HEK293 (cell line): ENCODE results near the gene NPHP1.

Experiments
- CTCF ChIA-PET: fragments of 350-600 bp; formaldehyde crosslinking; extraction: SDS; loops from one replicate; lab custom pipeline; 2021; ENCODE audit warnings: antibody characterized with exemption; lab: Yijun Ruan, JAX
- POLR2A ChIA-PET: fragments of 300-600 bp; formaldehyde crosslinking; extraction: SDS; loops from one replicate; lab custom pipeline; 2020; ENCODE audit warnings: antibody characterized with exemption, inconsistent platforms; lab: Yijun Ruan, JAX
- H3K27ac ChIP-seq: fragments of 200-500 bp; sonication (Bioruptor generic); 2 replicates; pipeline ENCODE4 v1.5.1; 2014; ENCODE audit warnings: low read depth, low read length, control low read depth, inconsistent platforms; ENCODE audit errors: extremely low read depth
- H3K36me3 ChIP-seq, 2 experiments: fragments of 200-500 bp in 1 of 2; sonication (Bioruptor generic) in 1 of 2; 1 replicate in 1 of 2; 2 replicates in 1 of 2; pipeline ENCODE4 v1.5.1; 2014 to 2017; ENCODE audit warnings: inconsistent platforms in 2 of 2, low read length in 2 of 2; ENCODE audit not compliant: control insufficient read depth in 2 of 2, insufficient read depth in 1 of 2
- H3K4me1 ChIP-seq: fragments of 200-500 bp; sonication (Bioruptor generic); 2 replicates; pipeline ENCODE4 v1.5.1; 2014; ENCODE audit warnings: mild to moderate bottlenecking, low read length, inconsistent platforms; ENCODE audit not compliant: control insufficient read depth, insufficient read depth
- H3K4me3 ChIP-seq: 2 replicates; pipeline ENCODE4 v1.5.1; 2011; ENCODE audit warnings: low read depth, mild to moderate bottlenecking, control low read depth, low read length, moderate library complexity
- H3K9me3 ChIP-seq: fragments of 200-500 bp; sonication (Bioruptor generic); 2 replicates; pipeline ENCODE4 v1.5.1; 2014; ENCODE audit warnings: low read depth, low read length, inconsistent platforms; ENCODE audit not compliant: control insufficient read depth, insufficient read depth
- ELK4 ChIP-seq: IDR thresholded peaks from 2 replicates; pipeline ENCODE4 v1.6.1; 2011; ENCODE audit warnings: mild to moderate bottlenecking, low read depth, low read length, borderline replicate concordance
- GLI4 ChIP-seq: fragments of 450-650 bp; formaldehyde crosslinking; IDR thresholded peaks from 2 replicates; pipeline ENCODE4 v1.5.1; 2016; ENCODE audit warnings: missing biosample characterization, missing genetic modification characterization
- GLIS2 ChIP-seq: fragments of 450-650 bp; formaldehyde crosslinking; IDR thresholded peaks from 2 replicates; pipeline ENCODE4 v1.5.1; 2016; ENCODE audit warnings: missing biosample characterization, missing genetic modification characterization
- HIC1 ChIP-seq: fragments of 450-650 bp; formaldehyde crosslinking; IDR thresholded peaks from 2 replicates; pipeline ENCODE4 v1.5.1; 2016; ENCODE audit warnings: missing biosample characterization, missing genetic modification characterization
- INSM2 ChIP-seq: fragments of 450-650 bp; formaldehyde crosslinking; IDR thresholded peaks from 2 replicates; pipeline ENCODE4 v1.5.1; 2016; ENCODE audit warnings: missing biosample characterization, missing genetic modification characterization
- PRDM1 ChIP-seq: fragments of 450-650 bp; formaldehyde crosslinking; IDR thresholded peaks from 2 replicates; pipeline ENCODE4; 2016; ENCODE audit warnings: missing biosample characterization, missing genetic modification characterization
- PRDM4 ChIP-seq: fragments of 450-650 bp; formaldehyde crosslinking; IDR thresholded peaks from 2 replicates; pipeline ENCODE4 v1.5.1; 2017; ENCODE audit warnings: missing biosample characterization, missing genetic modification characterization
- TCF7L2 ChIP-seq: IDR thresholded peaks from 2 replicates; pipeline ENCODE4 v1.6.1; 2011; ENCODE audit warnings: low read depth, mild to moderate bottlenecking, inconsistent platforms, low read length, moderate library complexity, borderline replicate concordance
- ZBTB20 ChIP-seq: fragments of 450-650 bp; formaldehyde crosslinking; IDR thresholded peaks from 2 replicates; pipeline ENCODE4 v1.5.1; 2016; ENCODE audit warnings: missing biosample characterization, missing genetic modification characterization
- ZFP3 ChIP-seq: fragments of 450-650 bp; formaldehyde crosslinking; IDR thresholded peaks from 2 replicates; pipeline ENCODE4 v1.5.1; 2016; ENCODE audit warnings: low read depth, missing biosample characterization, missing genetic modification characterization
- ZNF24 ChIP-seq: fragments of 450-650 bp; formaldehyde crosslinking; IDR thresholded peaks from 2 replicates; pipeline ENCODE4 v1.5.1; 2016; ENCODE audit warnings: missing biosample characterization, missing genetic modification characterization
- ZNF335 ChIP-seq: fragments of 450-650 bp; formaldehyde crosslinking; conservative IDR thresholded peaks from 2 replicates; pipeline ENCODE4 v1.5.1; 2016; ENCODE audit warnings: missing biosample characterization, missing genetic modification characterization
- ZNF529 ChIP-seq: fragments of 450-650 bp; formaldehyde crosslinking; IDR thresholded peaks from 2 replicates; pipeline ENCODE4 v1.5.1; 2017; ENCODE audit warnings: missing genetic modification characterization, missing biosample characterization; ENCODE audit not compliant: insufficient replicate concordance
- ZNF530 ChIP-seq: fragments of 450-650 bp; formaldehyde crosslinking; IDR thresholded peaks from 2 replicates; pipeline ENCODE4 v1.5.1; 2016; ENCODE audit warnings: low read depth, missing biosample characterization, missing genetic modification characterization
- ZNF549 ChIP-seq: fragments of 450-650 bp; IDR thresholded peaks from 2 replicates; pipeline ENCODE4 v1.5.1; 2018; ENCODE audit warnings: missing biosample characterization, missing genetic modification characterization, mild to moderate bottlenecking, inconsistent platforms, moderate library complexity
- ZNF626 ChIP-seq: fragments of 450-650 bp; sonication (Bioruptor Pico); formaldehyde crosslinking; IDR thresholded peaks from 2 replicates; pipeline ENCODE4 v1.5.1; 2018; ENCODE audit warnings: missing biosample characterization, missing genetic modification characterization, inconsistent platforms
- ZSCAN4 ChIP-seq: fragments of 450-650 bp; formaldehyde crosslinking; IDR thresholded peaks from 2 replicates; pipeline ENCODE4 v1.5.1; 2017; ENCODE audit warnings: missing biosample characterization, missing genetic modification characterization
- ZXDB ChIP-seq: fragments of 450-650 bp; formaldehyde crosslinking; IDR thresholded peaks from 2 replicates; pipeline ENCODE4 v1.5.1; 2016; ENCODE audit warnings: missing biosample characterization, missing genetic modification characterization

The NPHP1 gene

GRCh38 chr2:110216199-110216598 lies 11.4 kb upstream of the NPHP1 start:
- H3K4me1 ChIP-seq = no peaks in the 10 kb centered on the region
- H3K4me3 ChIP-seq = no peak overlapping the region
- ChIA-PET POLR2A (no interaction called here), CTCF (no interaction called here)
- H3K36me3 ChIP-seq = peaks cover 0 to under 1% of the 10 kb centered on the region in 2 experiments; a peak in 1 of 3 replicates
- TF ChIP-seq ZNF626 (tag by site-specific recombination) = no peak
- TF ChIP-seq ZXDB = no peak
- no peak for TF ChIP-seq ZNF549
- no peak for TF ChIP-seq TCF7L2
- TF ChIP-seq ZNF335 (tag by site-specific recombination) = no peak
- no peak for TF ChIP-seq HIC1
- no peak for TF ChIP-seq PRDM1 (tag by site-specific recombination)
- no peak for TF ChIP-seq GLI4 (tag by site-specific recombination)
- no peak for TF ChIP-seq ZFP3 (tag by site-specific recombination)
- no peak for TF ChIP-seq PRDM4 (tag by site-specific recombination)
- H3K27ac ChIP-seq = no peak overlapping the region
- no peaks in the 10 kb centered on the region for H3K9me3 ChIP-seq

GRCh38 chr2:110215566-110216158 lies 10.8 kb upstream of the NPHP1 start:
- H3K4me3 ChIP-seq = no peak overlapping the region
- no peaks in the 10 kb centered on the region for H3K9me3 ChIP-seq
- ChIA-PET POLR2A (no interaction called here), CTCF (no interaction called here)
- no peak overlapping the region for H3K27ac ChIP-seq
- peaks cover 0 to 5% of the 10 kb centered on the region in 2 experiments; a peak in 1 of 3 replicates for H3K36me3 ChIP-seq
- H3K4me1 ChIP-seq = no peaks in the 10 kb centered on the region
- TF ChIP-seq INSM2 (no peak), GLIS2 (tag by site-specific recombination) (no peak), ZNF529 (tag by site-specific recombination) (no peak), ZNF530 (no peak), ZSCAN4 (tag by site-specific recombination) (no peak), ZNF24 (tag by site-specific recombination) (no peak), ELK4 (no peak), ZBTB20 (tag by site-specific recombination) (no peak)
